SK-N-SH (cell line): Measurements from ENCODE around the gene ASB17. TPM values are rescaled to one million over a fixed set of nuclear protein-coding genes. Genes with fewer than 3 reads are reported as not detected.

Experiments used
- CTCF ChIA-PET: fragments of 300-600, 350-600 bp; formaldehyde crosslinking; extraction: SDS; loops from one replicate; lab custom pipeline; 2021; lab: Yijun Ruan, JAX
- POLR2A ChIA-PET: fragments of 350-600 bp; sonication (Branson Sonifier 250); formaldehyde crosslinking; extraction: SDS; loops from one replicate; lab custom pipeline; 2020; ENCODE audit warnings: antibody characterized with exemption, inconsistent platforms; lab: Yijun Ruan, JAX
- DNase-seq: peaks from one replicate; pipeline ENCODE4 v3.0.0; 2012
- H2AFZ ChIP-seq: fragments of 200-600 bp; sonication (generic); 2 replicates; pipeline ENCODE4 v1.8.1; 2016; ENCODE audit warnings: antibody characterized with exemption, mild to moderate bottlenecking, low read depth
- H3F3A ChIP-seq: fragments of 200-600 bp; sonication (generic); replicated peaks from 2 replicates; pipeline ENCODE3; 2016; ENCODE audit warnings: antibody characterized with exemption, mild to moderate bottlenecking; ENCODE audit not compliant: insufficient read depth
- H3K27ac ChIP-seq, 2 experiments: fragments of 200-500 bp in 1 of 2; fragments of 200-600 bp in 1 of 2; sonication (Bioruptor generic) in 1 of 2; sonication (generic), shearing (Covaris generic) in 1 of 2; 2 replicates each; pipeline versions ENCODE4 v1.5.1 to v1.6.1; 2014 to 2016; ENCODE audit warnings: low read depth in 2 of 2, inconsistent platforms in 1 of 2, low read length in 1 of 2, mild to moderate bottlenecking in 1 of 2, mixed read lengths in 1 of 2
- H3K27me3 ChIP-seq: fragments of 200-600 bp; sonication (generic), shearing (Covaris generic); 2 replicates; pipeline ENCODE4 v1.6.1; 2016; ENCODE audit warnings: mixed run types; ENCODE audit not compliant: insufficient read depth
- H3K36me3 ChIP-seq, 2 experiments: fragments of 200-500 bp in 1 of 2; fragments of 200-600 bp in 1 of 2; sonication (Bioruptor generic) in 1 of 2; sonication (generic) in 1 of 2; replicated peaks in 1 of 2; 2 replicates each; pipeline versions ENCODE3 to v1.5.1; 2014 to 2016; ENCODE audit warnings: low read length in 1 of 2, mild to moderate bottlenecking in 1 of 2; ENCODE audit not compliant: insufficient read depth in 2 of 2, control insufficient read depth in 1 of 2
- H3K4me1 ChIP-seq, 2 experiments: fragments of 200-500 bp in 1 of 2; fragments of 200-600 bp in 1 of 2; sonication (Bioruptor generic) in 1 of 2; sonication (generic), shearing (Covaris generic) in 1 of 2; 2 replicates each; pipeline versions ENCODE4 v1.5.1 to v1.6.1; 2014 to 2016; ENCODE audit warnings: low read depth in 1 of 2, low read length in 1 of 2, mixed run types in 1 of 2; ENCODE audit not compliant: insufficient read depth in 2 of 2, control insufficient read depth in 1 of 2
- H3K4me2 ChIP-seq: fragments of 200-600 bp; sonication (generic), shearing (Covaris generic); 2 replicates; pipeline ENCODE4 v1.6.1; 2017; ENCODE audit warnings: mixed run types
- H3K4me3 ChIP-seq, 2 experiments: fragments of 200-500 bp in 1 of 2; fragments of 200-600 bp in 1 of 2; sonication (Bioruptor generic) in 1 of 2; sonication (generic), shearing (Covaris generic) in 1 of 2; 2 replicates each; pipeline versions ENCODE4 v1.5.1 to v1.8.1; 2014 to 2016; ENCODE audit warnings: low read depth in 2 of 2, inconsistent platforms in 1 of 2, low read length in 1 of 2, mild to moderate bottlenecking in 1 of 2, mixed read lengths in 1 of 2, moderate library complexity in 1 of 2
- H3K79me2 ChIP-seq: fragments of 200-600 bp; sonication (generic); 2 replicates; pipeline ENCODE4 v1.8.1; 2017; ENCODE audit warnings: mild to moderate bottlenecking; ENCODE audit not compliant: insufficient read depth
- H3K9ac ChIP-seq: fragments of 200-600 bp; sonication (generic); 2 replicates; pipeline ENCODE4 v1.6.1; 2017; ENCODE audit warnings: mixed run types
- H3K9me2 ChIP-seq: fragments of 200-600 bp; sonication (generic); 2 replicates; pipeline ENCODE4 v1.6.1; 2017; ENCODE audit warnings: mixed run types
- H3K9me3 ChIP-seq: fragments of 200-600 bp; sonication (generic); 2 replicates; pipeline ENCODE4 v1.6.1; 2017; ENCODE audit warnings: mixed run types, mild to moderate bottlenecking, moderate library complexity
- H4K20me1 ChIP-seq: fragments of 200-600 bp; sonication (generic); 2 replicates; pipeline ENCODE4 v1.6.1; 2017; ENCODE audit warnings: mild to moderate bottlenecking, mixed run types; ENCODE audit not compliant: insufficient read depth
- CHD2 ChIP-seq: fragments of 150-350 bp; IDR thresholded peaks from 2 replicates; pipeline ENCODE4 v1.6.1; 2018; ENCODE audit warnings: low read length; ENCODE audit not compliant: partially characterized antibody
- ELF1 ChIP-seq: IDR thresholded peaks from 2 replicates; pipeline ENCODE4 v1.4.0; 2012
- EP300 ChIP-seq, 2 experiments: IDR thresholded peaks; 2 replicates each; pipeline versions ENCODE4 v1.4.0 to v1.6.1; 2012; ENCODE audit warnings: borderline replicate concordance in 1 of 2, low read depth in 1 of 2, low read length in 1 of 2
- EZH2phosphoT487 ChIP-seq: fragments of 200-600 bp; sonication (generic); IDR thresholded peaks from 2 replicates; pipeline ENCODE4 v1.6.1; 2017; ENCODE audit warnings: low read depth, mixed run types, mild to moderate bottlenecking, antibody characterized with exemption, moderate library complexity, borderline replicate concordance
- FOSL2 ChIP-seq: IDR thresholded peaks from 2 replicates; pipeline ENCODE4 v1.4.0; 2012; ENCODE audit warnings: low read depth, mild to moderate bottlenecking, moderate library complexity, borderline replicate concordance
- FOXJ3 ChIP-seq: sonication (generic); formaldehyde crosslinking; IDR thresholded peaks from 2 replicates; pipeline ENCODE4 v1.5.1; 2020; ENCODE audit warnings: mild to moderate bottlenecking, missing genetic modification reagents
- FOXM1 ChIP-seq: IDR thresholded peaks from 2 replicates; pipeline ENCODE4 v1.4.0; 2012; ENCODE audit warnings: low read depth, mild to moderate bottlenecking
- GABPA ChIP-seq: IDR thresholded peaks from 2 replicates; pipeline ENCODE4 v1.4.0; 2012; ENCODE audit warnings: low read depth, mild to moderate bottlenecking
- JUND ChIP-seq: IDR thresholded peaks from 2 replicates; pipeline ENCODE4 v1.4.0; 2012
- MEF2A ChIP-seq: IDR thresholded peaks from 2 replicates; pipeline ENCODE4 v1.4.0; 2012; ENCODE audit warnings: low read depth, borderline replicate concordance
- NFIC ChIP-seq: IDR thresholded peaks from 2 replicates; pipeline ENCODE4 v1.4.0; 2012; ENCODE audit warnings: borderline replicate concordance
- NRF1 ChIP-seq: IDR thresholded peaks from 2 replicates; pipeline ENCODE4 v1.6.1; 2012; ENCODE audit warnings: low read depth, mild to moderate bottlenecking, low read length
- RAD21 ChIP-seq: IDR thresholded peaks from 2 replicates; pipeline ENCODE4 v1.6.1; 2012; ENCODE audit warnings: mild to moderate bottlenecking, low read length
- RCOR1 ChIP-seq: fragments of 150-350 bp; IDR thresholded peaks from 2 replicates; pipeline ENCODE4 v1.6.1; 2017; ENCODE audit warnings: antibody characterized with exemption, low read length
- RFX5 ChIP-seq: IDR thresholded peaks from 2 replicates; pipeline ENCODE4 v1.6.1; 2012; ENCODE audit warnings: mild to moderate bottlenecking, improper control_type of control experiment, low read length
- RXRA ChIP-seq: IDR thresholded peaks from 2 replicates; pipeline ENCODE4 v1.4.0; 2012; ENCODE audit warnings: low read depth, mild to moderate bottlenecking, borderline replicate concordance
- TCF12 ChIP-seq: IDR thresholded peaks from 2 replicates; pipeline ENCODE4 v1.4.0; 2012
- TEAD4 ChIP-seq: IDR thresholded peaks from 2 replicates; pipeline ENCODE4 v1.4.0; 2012; ENCODE audit warnings: mild to moderate bottlenecking, borderline replicate concordance; ENCODE audit not compliant: insufficient read depth
- WGBS: methylation state at CpG from one replicate; pipeline ENCODE4 v1.1.6; 2017; ENCODE audit warnings: low lambda C conversion rate; 5-methylcytosine and 5-hydroxymethylcytosine counted together
- polyA plus RNA-seq, 3 experiments: library from polyadenylated mRNA; depleted of rRNA; stranded (reverse); fragments of >200 nt; gene quantifications; 2 replicates each; pipeline ENCODE4 v1.2.3, GENCODE V29; 2012
- TF ChIP-seq, protein P1 (sequence below): fragments of 200-600 bp; sonication (generic); IDR thresholded peaks from 2 replicates; pipeline ENCODE4 v1.6.1; 2017; ENCODE audit warnings: antibody characterized with exemption, mild to moderate bottlenecking, moderate library complexity
- TF ChIP-seq, protein P2 (sequence below): IDR thresholded peaks from 2 replicates; pipeline ENCODE4; 2012
- TF ChIP-seq, protein P3 (sequence below): IDR thresholded peaks from 2 replicates; pipeline ENCODE4 v1.4.0; 2012; ENCODE audit warnings: low read depth, borderline replicate concordance
- TF ChIP-seq, protein P4 (sequence below): IDR thresholded peaks from 2 replicates; pipeline ENCODE4 v1.4.0; 2012; ENCODE audit warnings: low read depth, borderline replicate concordance

The ASB17 gene
- polyA plus RNA-seq, 1 of the 3 experiments (the other 2 are of a cell fraction) = not detected

DNA sequence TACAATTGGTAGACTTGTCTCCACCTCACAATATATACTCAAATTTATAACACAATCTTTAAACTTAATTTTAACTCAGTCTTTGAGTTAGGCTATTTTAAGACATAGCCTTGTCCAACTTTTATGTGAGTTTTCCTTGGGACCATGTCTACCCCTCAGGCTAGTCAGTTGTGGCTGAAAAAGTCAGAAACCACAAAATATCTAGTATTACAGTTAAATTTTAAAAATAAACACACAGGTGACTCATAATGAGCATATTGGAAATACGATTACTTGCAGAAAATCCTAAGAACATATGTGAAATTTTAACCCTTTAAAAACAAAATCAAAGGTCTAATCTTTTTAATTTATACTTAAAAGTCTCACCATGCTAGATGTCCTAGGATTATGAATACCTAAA is 4.8 kb upstream of the ASB17 start:
- Histone ChIP-seq H3K27ac (no peak overlapping the region), H3K27me3 (no peaks in the 10 kb centered on the region), H3K9me3 (no peaks in the 10 kb centered on the region), H3K79me2 (no peaks in the 10 kb centered on the region), H3K9me2 (no peaks in the 10 kb centered on the region), H4K20me1 (no peaks in the 10 kb centered on the region), H2AFZ (no peak overlapping the region), H3K36me3 (no peaks in the 10 kb centered on the region), H3K9ac (no peak overlapping the region), H3K4me3 (no peak overlapping the region), H3K4me1 (0 out of 4 replicates have a peak, but pooled peaks cover 0 to 6% of the 10 kb centered on the region in 2 experiments), H3K4me2 (no peak overlapping the region), H3F3A (no peaks in the 10 kb centered on the region)
- ChIA-PET POLR2A (no interaction called here), CTCF (no interaction called here)
- TF ChIP-seq TCF12 (peak; percentile 19; the same call in 1 of the 2 replicates), RCOR1 (no peak), TEAD4 (no peak), FOXM1 (peak; percentile 81; the same call in 1 of the 2 replicates), FOSL2 (peak; percentile 11; the same call in 1 of the 2 replicates), ELF1 (no peak), CHD2 (no peak), EZH2phosphoT487 (no peak), NFIC (no peak), RAD21 (no peak), JUND (0 out of 2 replicates have a peak, but pooled peaks have one; percentile 7), RFX5 (no peak), MEF2A (no peak)
- TF ChIP-seq, protein P1, sequence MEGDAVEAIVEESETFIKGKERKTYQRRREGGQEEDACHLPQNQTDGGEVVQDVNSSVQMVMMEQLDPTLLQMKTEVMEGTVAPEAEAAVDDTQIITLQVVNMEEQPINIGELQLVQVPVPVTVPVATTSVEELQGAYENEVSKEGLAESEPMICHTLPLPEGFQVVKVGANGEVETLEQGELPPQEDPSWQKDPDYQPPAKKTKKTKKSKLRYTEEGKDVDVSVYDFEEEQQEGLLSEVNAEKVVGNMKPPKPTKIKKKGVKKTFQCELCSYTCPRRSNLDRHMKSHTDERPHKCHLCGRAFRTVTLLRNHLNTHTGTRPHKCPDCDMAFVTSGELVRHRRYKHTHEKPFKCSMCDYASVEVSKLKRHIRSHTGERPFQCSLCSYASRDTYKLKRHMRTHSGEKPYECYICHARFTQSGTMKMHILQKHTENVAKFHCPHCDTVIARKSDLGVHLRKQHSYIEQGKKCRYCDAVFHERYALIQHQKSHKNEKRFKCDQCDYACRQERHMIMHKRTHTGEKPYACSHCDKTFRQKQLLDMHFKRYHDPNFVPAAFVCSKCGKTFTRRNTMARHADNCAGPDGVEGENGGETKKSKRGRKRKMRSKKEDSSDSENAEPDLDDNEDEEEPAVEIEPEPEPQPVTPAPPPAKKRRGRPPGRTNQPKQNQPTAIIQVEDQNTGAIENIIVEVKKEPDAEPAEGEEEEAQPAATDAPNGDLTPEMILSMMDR = no peak
- TF ChIP-seq, protein P2, sequence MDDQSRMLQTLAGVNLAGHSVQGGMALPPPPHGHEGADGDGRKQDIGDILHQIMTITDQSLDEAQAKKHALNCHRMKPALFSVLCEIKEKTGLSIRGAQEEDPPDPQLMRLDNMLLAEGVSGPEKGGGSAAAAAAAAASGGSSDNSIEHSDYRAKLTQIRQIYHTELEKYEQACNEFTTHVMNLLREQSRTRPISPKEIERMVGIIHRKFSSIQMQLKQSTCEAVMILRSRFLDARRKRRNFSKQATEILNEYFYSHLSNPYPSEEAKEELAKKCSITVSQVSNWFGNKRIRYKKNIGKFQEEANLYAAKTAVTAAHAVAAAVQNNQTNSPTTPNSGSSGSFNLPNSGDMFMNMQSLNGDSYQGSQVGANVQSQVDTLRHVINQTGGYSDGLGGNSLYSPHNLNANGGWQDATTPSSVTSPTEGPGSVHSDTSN = no peak
- no peak for DNase-seq
- 4% methylated on average over 1 of the region's 1 CpG for WGBS

DNA sequence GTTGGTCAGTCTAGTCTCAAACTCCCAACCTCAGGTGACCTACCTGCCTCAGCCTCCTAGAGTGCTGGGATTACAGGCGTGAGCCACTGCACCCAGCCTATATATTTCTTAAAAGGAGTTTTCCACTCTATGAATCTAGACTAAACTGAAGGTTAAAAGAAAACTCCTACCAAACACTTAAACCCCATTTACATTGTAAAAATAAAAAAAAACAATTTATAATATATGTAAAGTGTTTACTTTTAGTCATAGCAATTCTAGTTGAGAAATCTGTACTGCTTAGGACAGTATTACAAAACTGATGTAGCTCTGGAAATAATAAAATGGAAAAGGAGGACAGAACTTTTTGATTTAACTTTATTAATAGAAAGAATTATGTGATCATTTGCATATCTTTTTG is 9.5 kb downstream of the ASB17 start:
- CTCF ChIA-PET = no interaction called here
- Histone ChIP-seq H4K20me1 (no peaks in the 10 kb centered on the region), H3K27ac (no peak overlapping the region), H3K9me3 (no peaks in the 10 kb centered on the region), H3K4me3 (no peak overlapping the region), H3K9ac (no peak overlapping the region)
- 88% methylated on average over 1 of the region's 1 CpG for WGBS
- TF ChIP-seq ELF1 (no peak), FOXJ3 (CRISPR knock-in tag) (no peak), TEAD4 (no peak), EP300 (IDR thresholded peaks at IDR 0.05; ENCODE audit: borderline replicate concordance in 1 of 2, low read depth in 1 of 2, low read length in 1 of 2) (no peak), FOXM1 (no peak), GABPA (no peak), NRF1 (no peak), RXRA (no peak)
- TF ChIP-seq, protein P2 = no peak
- TF ChIP-seq, protein P3, sequence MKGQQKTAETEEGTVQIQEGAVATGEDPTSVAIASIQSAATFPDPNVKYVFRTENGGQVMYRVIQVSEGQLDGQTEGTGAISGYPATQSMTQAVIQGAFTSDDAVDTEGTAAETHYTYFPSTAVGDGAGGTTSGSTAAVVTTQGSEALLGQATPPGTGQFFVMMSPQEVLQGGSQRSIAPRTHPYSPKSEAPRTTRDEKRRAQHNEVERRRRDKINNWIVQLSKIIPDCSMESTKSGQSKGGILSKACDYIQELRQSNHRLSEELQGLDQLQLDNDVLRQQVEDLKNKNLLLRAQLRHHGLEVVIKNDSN = no peak
- TF ChIP-seq, protein P4, sequence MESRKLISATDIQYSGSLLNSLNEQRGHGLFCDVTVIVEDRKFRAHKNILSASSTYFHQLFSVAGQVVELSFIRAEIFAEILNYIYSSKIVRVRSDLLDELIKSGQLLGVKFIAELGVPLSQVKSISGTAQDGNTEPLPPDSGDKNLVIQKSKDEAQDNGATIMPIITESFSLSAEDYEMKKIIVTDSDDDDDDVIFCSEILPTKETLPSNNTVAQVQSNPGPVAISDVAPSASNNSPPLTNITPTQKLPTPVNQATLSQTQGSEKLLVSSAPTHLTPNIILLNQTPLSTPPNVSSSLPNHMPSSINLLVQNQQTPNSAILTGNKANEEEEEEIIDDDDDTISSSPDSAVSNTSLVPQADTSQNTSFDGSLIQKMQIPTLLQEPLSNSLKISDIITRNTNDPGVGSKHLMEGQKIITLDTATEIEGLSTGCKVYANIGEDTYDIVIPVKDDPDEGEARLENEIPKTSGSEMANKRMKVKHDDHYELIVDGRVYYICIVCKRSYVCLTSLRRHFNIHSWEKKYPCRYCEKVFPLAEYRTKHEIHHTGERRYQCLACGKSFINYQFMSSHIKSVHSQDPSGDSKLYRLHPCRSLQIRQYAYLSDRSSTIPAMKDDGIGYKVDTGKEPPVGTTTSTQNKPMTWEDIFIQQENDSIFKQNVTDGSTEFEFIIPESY = no peak
- TF ChIP-seq, all 33 proteins: peak for 0
- Histone ChIP-seq H3K36me3 (no peaks in the 10 kb centered on the region), H3K27me3 (no peaks in the 10 kb centered on the region), H3K79me2 (no peaks in the 10 kb centered on the region), H3F3A (no peaks in the 10 kb centered on the region), H3K4me2 (no peak overlapping the region), H3K4me1 (no peaks in the 10 kb centered on the region), H3K9me2 (no peaks in the 10 kb centered on the region), H2AFZ (no peak overlapping the region)
- DNase-seq = no peak
- POLR2A ChIA-PET = no interaction called here
